Measurements from ENCODE around the gene IDH3G.
"Not testable (repeated sequence)": the region's sequence is repeated elsewhere in the genome, so short reads cannot be mapped to it uniquely, and the experiment has no call there.

The IDH3G gene

DNA sequence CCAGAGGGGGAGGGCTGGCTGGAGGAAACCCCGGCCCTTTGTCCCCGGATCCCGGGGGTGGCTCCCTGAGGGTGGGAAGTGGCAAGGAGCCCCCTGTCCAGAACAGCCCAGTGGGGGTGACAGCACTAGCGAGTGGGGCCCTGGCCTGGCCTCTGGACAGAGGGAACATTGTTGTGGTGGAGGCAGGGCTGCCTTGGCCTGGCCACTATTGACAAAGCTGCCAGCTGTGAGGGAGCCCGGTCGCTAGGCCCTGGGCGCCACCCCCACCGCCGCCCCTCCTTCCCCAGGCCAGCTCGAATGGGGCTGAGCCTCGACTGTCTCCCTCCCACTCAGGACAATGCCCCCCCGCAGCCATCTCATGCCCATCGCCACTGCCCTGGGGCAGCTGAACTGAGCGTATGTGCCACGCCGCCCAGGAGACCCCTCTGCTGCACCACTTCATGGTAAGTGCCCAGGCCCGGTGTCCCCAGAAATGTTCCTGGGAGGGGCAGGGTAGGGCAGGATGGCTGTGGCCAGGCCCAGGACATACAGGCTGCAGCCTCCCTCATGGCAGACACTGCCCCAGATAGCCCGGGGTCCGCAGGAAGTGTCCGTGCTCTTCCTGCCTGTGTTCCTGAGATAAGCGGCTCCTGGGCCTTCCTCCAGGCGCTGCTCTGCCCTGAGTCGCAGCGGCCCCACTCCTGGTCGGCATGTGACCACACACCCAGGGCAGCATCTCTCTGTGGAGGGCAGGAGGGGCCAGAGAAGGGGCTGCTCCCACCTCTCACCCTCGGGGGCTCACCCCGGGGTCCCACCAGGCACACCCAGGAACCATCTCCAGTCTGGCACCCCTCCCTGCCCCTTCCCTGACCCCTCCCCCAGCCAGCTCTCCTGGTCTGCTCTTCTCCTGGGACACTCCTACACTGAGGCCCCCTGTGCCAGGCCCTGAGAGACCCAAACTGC, 28.8 kb downstream of the IDH3G start:
- Mint-ChIP-seq H3K36me3 (ENCODE audit: insufficient read depth) (no peaks in the 10 kb centered on the region), H3K27ac (ENCODE audit: low read depth) (no peak overlapping the region), H3K27me3 (no peaks in the 10 kb centered on the region), H3K9me3 (no peaks in the 10 kb centered on the region), H3K4me3 (no peak overlapping the region), H3K4me1 (peaks cover 19% of the 10 kb centered on the region)
- DNase-seq (ENCODE audit: low spot score in 2 of 2), result no peak
- no peak for ATAC-seq (replicated peaks; ENCODE audit: extremely low read depth, poor library complexity, severe bottlenecking)

DNA sequence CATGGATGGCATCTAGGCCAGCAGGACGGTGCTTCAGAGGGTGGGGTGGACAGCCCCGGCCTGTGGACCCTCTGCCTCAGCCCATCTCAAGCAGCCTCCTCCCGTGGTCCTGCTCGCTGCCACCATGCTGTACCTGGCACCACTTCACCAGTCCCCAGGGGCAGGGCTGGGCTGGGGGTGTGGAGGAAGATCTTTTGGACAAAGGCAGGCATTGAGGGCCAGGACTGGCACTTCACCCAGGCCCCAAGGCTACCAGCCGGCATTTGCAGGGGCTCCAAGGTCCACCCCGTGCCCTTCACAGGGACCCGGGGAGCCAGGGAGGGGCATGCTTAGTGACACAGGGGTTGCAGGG, 29.4 kb downstream of the IDH3G start:
- Mint-ChIP-seq H3K9me3 (no peaks in the 10 kb centered on the region), H3K4me1 (peaks cover 19% of the 10 kb centered on the region), H3K27me3 (no peaks in the 10 kb centered on the region), H3K36me3 (ENCODE audit: insufficient read depth) (no peaks in the 10 kb centered on the region), H3K27ac (ENCODE audit: low read depth) (no peak overlapping the region), H3K4me3 (no peak overlapping the region)
- DNase-seq (ENCODE audit: low spot score in 2 of 2) (no peak), ATAC-seq (replicated peaks; ENCODE audit: extremely low read depth, poor library complexity, severe bottlenecking) (no peak)

DNA sequence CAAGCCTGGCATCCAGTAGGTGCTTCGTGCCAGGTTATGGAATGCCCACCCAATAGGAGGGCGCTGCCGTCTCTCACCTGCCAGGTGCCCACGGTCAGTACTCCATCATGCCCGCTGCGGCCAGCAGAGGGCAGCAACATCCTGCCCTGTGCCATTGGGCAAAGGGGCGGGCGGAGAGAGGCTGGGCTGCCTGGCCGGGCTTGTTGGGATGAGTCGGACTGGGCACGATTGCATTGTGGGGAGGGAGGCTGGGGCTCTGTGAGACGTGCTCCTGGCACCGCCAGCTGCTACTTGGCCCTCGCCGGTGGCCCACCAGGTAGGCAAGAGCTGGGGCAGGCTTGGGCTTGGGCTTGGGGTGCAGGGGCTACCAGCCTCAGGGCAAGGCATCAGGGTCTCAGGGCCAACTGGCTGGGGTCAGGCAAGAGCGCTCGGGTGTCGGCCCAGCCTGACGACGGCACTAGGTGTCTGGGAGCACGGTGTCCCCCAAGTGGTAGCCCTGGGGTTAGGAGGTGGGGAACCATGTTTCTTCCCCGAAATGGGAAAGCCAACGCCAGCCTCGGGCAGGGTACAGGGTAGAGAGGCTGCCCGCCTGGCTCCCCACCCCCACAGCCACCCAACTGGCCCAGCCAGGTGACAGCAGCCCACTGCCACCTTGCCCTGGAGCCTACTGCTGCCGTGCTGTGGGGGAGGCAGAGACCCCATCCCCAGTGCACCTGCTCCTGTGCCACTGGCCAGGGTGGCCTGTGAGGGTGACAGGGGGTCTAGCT, 30.0 kb downstream of the IDH3G start, which contains the start of gene PLXNB3:
Gene PLXNB3, plus strand, starts transcription at position 261 of the 767 bp plus-strand sequence. CDS start 1,287 bp downstream, outside the sequence.
- Mint-ChIP-seq H3K4me3 (no peak within 1 kb of the TSS), H3K27ac (ENCODE audit: low read depth) (no peak within 1 kb of the TSS), H3K4me1 (peaks cover 19% of the 10 kb centered on the region), H3K36me3 (ENCODE audit: insufficient read depth) (no peaks in the 10 kb centered on the region), H3K27me3 (no peaks in the 10 kb centered on the region), H3K9me3 (no peaks in the 10 kb centered on the region)
- peak; percentile 73 for ATAC-seq (replicated peaks; ENCODE audit: extremely low read depth, poor library complexity, severe bottlenecking)
- DNase-seq (ENCODE audit: low spot score in 2 of 2), result peak; percentile 44 to 54

DNA sequence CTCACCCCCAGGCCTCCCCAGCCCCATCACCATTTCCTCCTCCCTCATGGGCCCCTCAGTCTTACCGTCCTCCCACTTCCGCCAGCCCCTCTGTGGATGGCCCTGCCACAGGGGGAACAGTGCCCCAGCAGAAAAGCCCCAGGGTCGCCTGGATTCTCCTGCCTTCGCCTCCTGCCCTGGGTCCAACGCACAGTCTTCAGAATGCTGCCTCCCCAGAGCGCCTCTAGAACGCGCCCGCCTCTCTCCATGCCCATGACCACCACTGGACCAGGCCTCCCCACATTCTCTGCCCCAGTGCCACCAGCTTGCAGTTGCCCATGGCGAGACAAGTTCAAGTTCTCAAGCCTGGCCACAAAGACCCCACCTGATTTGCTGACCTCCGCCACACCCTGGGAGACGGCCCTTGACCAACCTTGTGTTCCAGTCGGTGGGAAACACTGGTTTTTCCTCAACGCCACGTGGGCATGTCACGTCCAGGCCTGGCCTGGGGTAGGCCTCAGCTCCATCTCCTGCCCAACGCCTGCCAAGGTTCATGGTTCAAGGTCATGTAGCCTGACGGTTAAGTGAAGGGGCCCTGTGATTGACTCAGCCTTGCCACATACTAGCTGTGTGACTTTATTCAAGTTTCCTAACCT, 30.8 kb downstream of the IDH3G start:
- H3K4me1 Mint-ChIP-seq, result peaks cover 19% of the 10 kb centered on the region
- no peak overlapping the region for H3K27ac Mint-ChIP-seq (ENCODE audit: low read depth)
- H3K9me3 Mint-ChIP-seq, result no peaks in the 10 kb centered on the region
- DNase-seq (ENCODE audit: low spot score in 2 of 2) (no peak), ATAC-seq (replicated peaks; ENCODE audit: extremely low read depth, poor library complexity, severe bottlenecking) (no peak)
- no peaks in the 10 kb centered on the region for H3K36me3 Mint-ChIP-seq (ENCODE audit: insufficient read depth)
- no peak overlapping the region for H3K4me3 Mint-ChIP-seq
- H3K27me3 Mint-ChIP-seq, result no peaks in the 10 kb centered on the region

DNA sequence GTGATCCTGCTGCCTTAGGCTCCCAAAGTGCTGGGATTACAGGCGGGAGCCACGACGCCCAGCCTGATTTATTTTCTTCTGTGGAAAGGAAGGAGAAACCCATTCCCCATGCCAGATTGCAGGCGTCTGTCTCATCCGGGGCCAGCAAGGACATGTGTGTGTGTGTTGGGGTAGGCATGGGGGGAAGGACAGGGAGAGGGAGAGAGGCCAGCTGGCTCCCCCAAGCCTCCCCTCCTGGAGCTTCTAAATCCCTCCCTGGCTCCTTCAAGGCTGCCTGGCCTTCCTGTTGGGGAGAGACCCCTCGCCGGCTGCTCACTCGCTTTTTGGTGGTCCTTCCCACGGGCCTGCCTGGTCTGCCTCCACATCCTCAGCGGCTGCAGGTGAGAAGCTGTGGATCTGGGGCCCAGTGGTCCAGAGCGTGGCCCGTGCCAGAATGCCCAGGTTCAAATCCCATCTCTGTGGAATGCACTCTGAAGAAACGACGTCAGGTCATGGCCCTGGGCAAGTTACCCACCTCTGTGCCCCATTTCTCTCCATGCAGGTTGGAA, 31.5 kb downstream of the IDH3G start:
- Mint-ChIP-seq H3K27ac (ENCODE audit: low read depth) (no peak overlapping the region), H3K36me3 (ENCODE audit: insufficient read depth) (no peaks in the 10 kb centered on the region), H3K4me3 (no peak overlapping the region), H3K27me3 (no peaks in the 10 kb centered on the region), H3K4me1 (peaks cover 13% of the 10 kb centered on the region), H3K9me3 (no peaks in the 10 kb centered on the region)
- no peak for DNase-seq (ENCODE audit: low spot score in 2 of 2)
- ATAC-seq (replicated peaks; ENCODE audit: extremely low read depth, poor library complexity, severe bottlenecking), result no peak

DNA sequence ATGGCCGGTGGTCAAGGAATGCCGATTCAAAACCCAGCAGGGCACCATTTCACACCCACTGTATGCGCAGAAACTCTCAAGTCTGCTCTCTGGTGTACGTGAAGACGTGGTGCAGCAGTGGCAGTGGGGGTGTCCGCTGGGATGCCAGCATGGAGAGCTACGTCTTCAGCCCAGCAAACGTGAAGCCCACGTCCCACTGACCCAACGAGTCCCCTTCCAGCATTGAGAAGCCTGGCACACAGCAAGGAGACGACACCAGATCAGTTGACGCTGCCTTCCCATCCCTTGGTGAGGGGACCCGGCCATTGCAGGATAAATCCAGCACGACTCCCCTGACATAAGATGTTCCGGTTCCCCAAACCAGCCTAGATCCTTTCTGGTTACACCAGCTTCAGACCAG, 32.3 kb downstream of the IDH3G start:
- Mint-ChIP-seq H3K9me3 (no peaks in the 10 kb centered on the region), H3K4me3 (no peak overlapping the region), H3K27ac (ENCODE audit: low read depth) (no peak overlapping the region), H3K36me3 (ENCODE audit: insufficient read depth) (no peaks in the 10 kb centered on the region), H3K4me1 (peaks cover 13% of the 10 kb centered on the region), H3K27me3 (no peaks in the 10 kb centered on the region)
- ATAC-seq (replicated peaks; ENCODE audit: extremely low read depth, poor library complexity, severe bottlenecking) (no peak), DNase-seq (ENCODE audit: low spot score in 2 of 2) (no peak)

DNA sequence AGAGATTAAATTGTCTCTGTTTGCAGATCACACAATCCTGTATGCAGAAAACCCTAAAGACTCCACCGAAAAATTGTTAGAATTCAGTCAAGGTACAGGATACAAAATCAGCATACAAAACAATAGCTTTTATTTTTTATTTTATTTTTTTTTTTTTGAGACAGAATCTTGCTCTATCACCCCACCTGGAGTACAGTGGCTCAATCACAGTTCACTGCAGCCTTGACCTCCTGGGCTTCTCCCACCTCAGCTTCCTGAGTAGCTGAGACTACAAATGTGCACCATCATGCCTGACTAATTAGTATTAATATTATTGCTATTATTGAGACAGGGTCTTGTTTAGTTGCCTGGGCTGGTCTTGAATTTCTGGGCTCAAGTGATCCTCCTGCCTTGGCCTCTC, 39.0 kb downstream of the IDH3G start:
- Mint-ChIP-seq H3K36me3 (ENCODE audit: insufficient read depth) (no peaks in the 10 kb centered on the region), H3K27ac (ENCODE audit: low read depth) (no peak overlapping the region), H3K9me3 (no peaks in the 10 kb centered on the region), H3K27me3 (peaks cover 2% of the 10 kb centered on the region), H3K4me3 (no peak overlapping the region), H3K4me1 (no peaks in the 10 kb centered on the region)
- ATAC-seq (replicated peaks; ENCODE audit: extremely low read depth, poor library complexity, severe bottlenecking) (no peak), DNase-seq (ENCODE audit: low spot score in 2 of 2) (no peak)

DNA sequence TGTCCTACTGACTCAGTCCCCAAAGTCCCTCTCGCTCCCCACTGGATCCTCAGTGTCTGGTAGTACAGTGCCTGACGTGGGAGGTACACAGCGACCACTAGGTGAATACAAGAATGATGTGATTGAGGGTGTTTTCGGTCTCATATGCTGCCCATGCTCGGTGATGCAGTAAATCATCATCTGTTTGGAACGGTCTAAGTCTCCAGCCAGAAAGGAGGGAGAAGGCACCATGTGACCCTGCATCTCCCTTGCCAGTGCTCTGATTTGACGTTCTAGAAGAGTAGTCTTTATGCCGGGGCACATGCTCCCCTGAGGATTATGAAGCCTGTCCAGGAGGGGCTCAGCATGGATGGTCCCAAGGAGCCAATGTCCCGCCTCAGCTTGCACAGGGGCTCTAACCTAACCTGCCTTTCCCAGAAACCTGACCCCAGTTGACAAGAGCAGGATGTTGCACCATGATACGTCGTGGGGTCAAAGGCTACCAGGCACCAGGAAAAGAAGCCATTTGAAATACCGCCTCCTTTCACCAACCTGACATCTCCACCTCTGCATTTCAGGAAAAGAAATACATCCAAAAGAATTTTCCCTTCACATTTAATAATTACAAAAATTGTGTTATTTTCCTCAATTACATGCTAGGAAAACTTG, 43.9 kb downstream of the IDH3G start:
- no peaks in the 10 kb centered on the region for H3K4me1 Mint-ChIP-seq
- no peak overlapping the region for H3K27ac Mint-ChIP-seq (ENCODE audit: low read depth)
- H3K36me3 Mint-ChIP-seq (ENCODE audit: insufficient read depth), result no peaks in the 10 kb centered on the region
- DNase-seq (ENCODE audit: low spot score in 2 of 2) (no peak), ATAC-seq (replicated peaks; ENCODE audit: extremely low read depth, poor library complexity, severe bottlenecking) (no peak)
- H3K9me3 Mint-ChIP-seq, result no peaks in the 10 kb centered on the region
- peaks cover 27% of the 10 kb centered on the region for H3K27me3 Mint-ChIP-seq
- no peak overlapping the region for H3K4me3 Mint-ChIP-seq

DNA sequence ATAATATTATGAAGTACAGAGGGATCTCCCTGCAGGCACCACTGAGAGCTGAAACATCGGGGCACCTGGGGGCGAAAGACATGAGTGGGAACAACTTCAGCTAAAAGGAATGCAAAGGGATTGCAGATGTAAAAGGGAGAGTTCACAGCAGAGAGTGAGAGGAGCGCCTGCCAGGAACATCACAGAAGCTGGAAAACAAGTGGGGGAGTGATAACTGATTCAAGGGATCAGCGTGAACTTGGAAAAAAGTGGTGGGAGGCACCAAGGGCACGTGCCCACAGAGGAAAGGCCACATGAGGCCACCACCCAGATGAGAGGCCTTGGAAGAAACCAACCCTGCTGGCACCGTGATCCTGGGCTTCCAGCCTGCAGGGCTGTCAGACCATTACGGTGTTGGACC, 45.2 kb downstream of the IDH3G start:
- not testable (repeated sequence) for DNase-seq (ENCODE audit: low spot score in 2 of 2); H3K9me3 Mint-ChIP-seq; H3K27ac Mint-ChIP-seq (ENCODE audit: low read depth); H3K4me3 Mint-ChIP-seq; H3K4me1 Mint-ChIP-seq; H3K36me3 Mint-ChIP-seq (ENCODE audit: insufficient read depth); ATAC-seq (replicated peaks; ENCODE audit: extremely low read depth, poor library complexity, severe bottlenecking)
- peaks cover 27% of the 10 kb centered on the region for H3K27me3 Mint-ChIP-seq

DNA sequence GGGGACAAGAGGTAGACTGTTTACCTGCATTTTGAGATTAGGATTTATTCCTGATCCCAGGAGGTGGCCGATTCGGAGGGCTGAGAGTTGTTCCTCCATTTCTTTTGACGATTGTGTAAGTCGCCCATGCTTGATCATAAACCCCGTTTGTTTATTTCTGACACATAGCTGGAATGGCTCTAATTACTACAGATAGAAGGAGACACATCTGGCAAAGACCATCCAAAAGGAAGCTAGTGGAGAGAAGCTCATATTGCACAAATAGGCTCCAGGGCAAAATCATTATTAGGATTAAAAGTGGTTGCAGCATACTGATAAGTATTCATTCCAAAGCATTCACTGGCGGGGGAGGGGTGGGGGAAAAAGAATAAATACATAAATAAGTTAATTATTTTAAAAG, 47.2 kb downstream of the IDH3G start:
- H3K27ac Mint-ChIP-seq (ENCODE audit: low read depth), result peak overlapping the region; percentile 74
- DNase-seq (ENCODE audit: low spot score in 2 of 2); H3K9me3 Mint-ChIP-seq; H3K4me1 Mint-ChIP-seq; H3K36me3 Mint-ChIP-seq (ENCODE audit: insufficient read depth); ATAC-seq (replicated peaks; ENCODE audit: extremely low read depth, poor library complexity, severe bottlenecking); H3K4me3 Mint-ChIP-seq: not testable (repeated sequence)
- H3K27me3 Mint-ChIP-seq, result peaks cover 27% of the 10 kb centered on the region

DNA sequence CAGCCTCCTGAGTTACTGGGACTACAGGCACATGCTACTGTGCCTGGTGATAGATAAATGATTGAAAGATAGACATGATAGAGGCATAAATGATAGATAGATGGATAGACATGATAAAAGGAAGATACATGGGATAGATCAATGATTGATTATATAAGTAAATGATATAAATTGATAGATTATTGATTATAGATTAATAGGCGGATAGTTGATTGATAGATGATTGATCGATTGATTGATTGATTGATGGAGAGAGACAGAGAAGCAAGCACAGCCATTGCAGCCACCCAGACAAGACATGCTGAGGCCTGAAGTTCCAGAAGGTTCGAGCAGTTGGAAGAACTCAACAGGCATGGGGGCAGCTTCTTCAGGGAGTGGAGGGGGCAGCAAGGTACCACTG, 47.8 kb downstream of the IDH3G start:
- Mint-ChIP-seq H3K27ac (ENCODE audit: low read depth) (peak overlapping the region; percentile 74), H3K36me3 (ENCODE audit: insufficient read depth) (no peaks in the 10 kb centered on the region), H3K27me3 (peaks cover 27% of the 10 kb centered on the region), H3K4me3 (no peak overlapping the region), H3K9me3 (no peaks in the 10 kb centered on the region), H3K4me1 (no peaks in the 10 kb centered on the region)
- DNase-seq (ENCODE audit: low spot score in 2 of 2), result no peak
- ATAC-seq (replicated peaks; ENCODE audit: extremely low read depth, poor library complexity, severe bottlenecking), result no peak

DNA sequence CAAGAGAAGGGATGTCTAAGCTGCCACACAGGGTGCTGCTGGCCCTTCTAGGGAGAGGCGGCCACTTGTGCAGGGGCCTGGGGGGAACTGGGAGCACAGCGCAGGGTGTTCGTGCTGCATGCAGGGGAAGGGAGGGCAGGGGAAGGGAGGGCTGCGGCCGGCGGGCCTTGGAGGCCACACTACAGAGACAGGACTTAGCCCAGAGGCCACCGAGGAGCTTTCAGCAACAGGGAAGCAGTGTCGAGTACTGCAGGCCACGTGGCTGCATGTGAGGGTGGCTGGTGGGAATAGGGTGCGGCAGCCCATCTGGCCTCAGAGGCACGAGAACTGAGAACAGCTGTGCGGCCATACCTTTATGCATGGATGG, 49.1 kb downstream of the IDH3G start:
- not testable (repeated sequence) for DNase-seq (ENCODE audit: low spot score in 2 of 2); H3K9me3 Mint-ChIP-seq; ATAC-seq (replicated peaks; ENCODE audit: extremely low read depth, poor library complexity, severe bottlenecking); H3K27ac Mint-ChIP-seq (ENCODE audit: low read depth); H3K4me1 Mint-ChIP-seq; H3K36me3 Mint-ChIP-seq (ENCODE audit: insufficient read depth); H3K4me3 Mint-ChIP-seq
- H3K27me3 Mint-ChIP-seq, result peaks cover 25% of the 10 kb centered on the region

Data from central memory CD8-positive, alpha-beta T cell (primary cell).